Activated T-helper 1 cell treated with Interleukin-2 at 50 U/mL for 16 hours (primary cell): Measurements from ENCODE around the gene SLC36A3.

Experiments used
- DNase-seq: peaks from one replicate; pipeline ENCODE4 v3.0.0-alpha.2; 2020; ENCODE audit warnings: low read depth

The SLC36A3 gene

DNA sequence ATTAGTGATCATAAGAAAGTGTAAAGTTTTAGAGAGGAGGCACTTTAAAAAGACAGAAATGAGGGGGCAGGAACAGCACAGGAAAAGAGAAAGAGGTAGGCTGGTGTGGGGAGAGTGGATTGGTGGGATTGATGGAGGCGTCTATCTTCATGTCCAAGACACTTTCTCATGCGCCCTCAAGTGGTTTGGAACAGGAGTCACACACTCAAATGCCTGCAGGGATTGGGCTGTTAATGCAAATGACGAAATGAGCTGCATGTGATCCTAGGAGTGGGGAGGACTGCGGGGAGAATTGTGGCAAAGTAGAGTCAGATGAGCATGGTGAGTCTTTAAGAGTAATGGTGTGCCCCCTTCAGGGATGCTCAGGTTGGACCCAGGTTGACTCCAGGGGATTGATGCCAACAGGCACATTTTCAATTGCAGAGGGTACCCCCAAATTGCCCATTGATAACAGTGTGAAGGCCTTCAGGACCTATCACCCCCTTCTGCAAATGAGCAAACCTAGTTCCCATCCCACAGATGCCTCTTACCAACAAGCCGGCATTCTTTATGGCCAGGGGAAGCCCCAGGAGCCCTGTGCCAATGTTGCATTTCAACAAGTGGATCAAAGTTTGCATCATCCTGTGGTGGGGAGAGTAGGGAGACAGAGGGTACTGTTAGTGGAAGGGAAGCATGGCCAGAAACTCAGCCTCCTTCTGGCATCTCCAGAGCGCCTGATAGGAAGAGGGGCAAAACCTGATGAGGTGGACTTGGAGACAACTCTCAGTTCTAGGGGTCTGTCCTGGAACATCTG lies 5.3 kb downstream of the SLC36A3 start:
- no peak for DNase-seq

GRCh38 chr5:151296974-151297373 lies 6.6 kb downstream of the SLC36A3 start:
- no peak for DNase-seq

- DNase-seq = no peak
Observed at GRCh38 chr5:151296478-151296830, 7.1 kb downstream of the SLC36A3 start.

DNA sequence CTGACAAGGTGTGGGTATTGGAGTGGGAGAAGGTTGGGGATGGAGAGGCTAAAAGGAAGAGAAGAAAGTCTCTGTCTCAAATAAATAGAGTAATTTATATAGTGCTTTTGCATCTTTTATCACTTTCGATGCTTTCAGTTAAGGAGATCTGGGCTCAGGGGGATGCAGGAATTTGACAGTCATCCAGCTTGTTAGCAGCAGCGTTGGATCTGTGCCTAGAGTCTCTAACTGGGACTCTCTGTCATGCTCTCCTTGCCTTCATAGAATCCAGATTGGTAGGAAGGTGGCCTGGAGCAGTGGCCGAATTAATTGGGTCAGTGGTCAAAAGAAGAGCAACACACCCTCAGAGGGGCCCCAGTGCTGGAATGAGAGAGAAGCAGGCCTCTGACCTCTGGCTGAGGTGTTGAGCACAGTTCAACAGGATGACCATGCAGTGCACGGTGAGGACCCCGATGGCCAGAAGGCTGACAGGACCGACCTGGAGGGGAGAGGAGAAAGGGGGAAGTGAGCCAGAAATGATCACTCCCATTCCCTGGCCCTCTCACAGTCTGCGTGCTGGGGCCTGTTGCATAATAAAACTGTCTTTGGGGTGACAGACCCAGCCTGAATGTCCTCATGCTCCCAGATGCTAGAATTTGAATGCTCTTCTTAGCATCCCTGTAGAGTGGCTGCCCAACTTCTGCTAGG lies 7.6 kb downstream of the SLC36A3 start:
- no peak for DNase-seq

- no peak for DNase-seq
Observed at GRCh38 chr5:151295138-151295537, 8.4 kb downstream of the SLC36A3 start.

GRCh38 chr5:151293624-151294023 lies 9.9 kb downstream of the SLC36A3 start:
- DNase-seq = no peak

- no peak for DNase-seq
Observed at GRCh38 chr5:151288180-151288579, 15.4 kb downstream of the SLC36A3 start.

GRCh38 chr5:151286246-151286645 lies 17.3 kb downstream of the SLC36A3 start:
- no peak for DNase-seq

- DNase-seq = no peak
Observed at GRCh38 chr5:151285683-151286082, 17.9 kb downstream of the SLC36A3 start.

DNA sequence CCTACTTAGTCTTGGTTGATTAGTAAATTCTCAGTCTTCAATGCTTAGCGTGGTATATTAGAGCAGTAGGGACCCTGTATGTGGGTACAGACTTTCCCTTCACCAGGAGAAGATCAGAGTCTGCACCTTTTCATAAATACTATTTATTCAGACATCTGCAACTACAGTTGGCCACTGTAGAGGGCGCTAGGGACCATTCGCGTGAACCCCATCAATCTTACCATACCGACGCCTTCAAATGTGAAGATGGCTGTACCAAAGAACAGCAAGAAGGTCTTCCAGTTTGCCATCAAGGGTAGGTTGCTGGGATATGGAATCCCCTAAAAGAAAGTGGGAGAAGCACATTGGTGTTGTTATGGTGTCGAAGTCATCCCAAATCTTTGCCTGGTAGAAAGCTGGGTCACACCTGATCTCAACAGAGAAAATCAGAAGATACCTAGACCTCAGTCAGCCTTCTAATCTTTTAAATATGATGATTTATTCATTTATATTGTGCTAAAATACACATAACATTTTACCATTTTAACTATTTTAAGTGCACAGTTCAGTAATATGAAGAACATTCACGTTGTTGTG lies 19.1 kb downstream of the SLC36A3 start:
- no peak for DNase-seq

GRCh38 chr5:151283120-151283825 lies 20.3 kb downstream of the SLC36A3 start:
- DNase-seq = no peak

- DNase-seq = no peak
Observed at GRCh38 chr5:151281001-151281639, 22.4 kb downstream of the SLC36A3 start.

DNA sequence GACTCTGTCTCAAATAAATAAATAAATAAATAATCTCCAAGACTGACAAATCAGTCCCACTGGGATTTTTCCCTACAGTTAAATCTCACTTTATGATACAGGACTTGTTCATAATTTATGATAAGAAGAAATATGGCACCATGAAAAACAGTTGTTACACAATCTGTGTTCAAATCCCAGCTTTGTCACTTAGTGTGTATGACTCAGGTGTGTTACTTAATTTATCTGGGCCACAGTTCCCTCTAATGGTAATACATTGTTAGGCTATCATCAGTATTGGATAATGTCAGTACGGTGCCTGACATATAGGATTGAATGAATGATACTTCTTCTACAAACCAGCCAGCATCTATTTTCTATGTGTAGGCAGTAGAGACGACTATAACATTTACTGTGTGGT lies 23.1 kb downstream of the SLC36A3 start:
- no peak for DNase-seq

- DNase-seq = no peak
Observed at GRCh38 chr5:151278845-151279244, 24.7 kb downstream of the SLC36A3 start.

- DNase-seq = no peak
Observed at GRCh38 chr5:151275803-151276202, 27.8 kb downstream of the SLC36A3 start.

- no peak for DNase-seq
Observed at GRCh38 chr5:151274666-151275065, 28.9 kb downstream of the SLC36A3 start.

- no peak for DNase-seq
Observed at GRCh38 chr5:151271336-151271735, 32.2 kb downstream of the SLC36A3 start.

DNA sequence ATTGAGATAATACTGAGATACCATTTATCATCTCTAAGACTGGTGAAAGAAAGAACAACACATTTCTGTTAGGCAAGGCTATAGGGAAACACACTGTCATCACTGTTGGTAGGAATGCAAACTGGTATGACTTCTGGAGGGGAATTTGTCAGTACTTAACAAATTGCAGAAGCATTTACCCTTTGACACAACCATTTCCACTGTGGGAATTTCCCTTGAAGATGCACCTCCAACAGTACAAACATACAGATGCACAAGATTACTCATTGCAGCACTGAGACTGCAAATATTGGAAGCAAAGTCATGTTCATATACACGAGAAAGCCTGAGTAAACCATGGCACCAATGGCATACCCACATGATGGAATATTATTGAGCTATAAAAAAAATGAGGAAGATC lies 33.0 kb downstream of the SLC36A3 start:
- no peak for DNase-seq

GRCh38 chr5:151267491-151268260 lies 35.9 kb downstream of the SLC36A3 start:
- DNase-seq = no peak

DNA sequence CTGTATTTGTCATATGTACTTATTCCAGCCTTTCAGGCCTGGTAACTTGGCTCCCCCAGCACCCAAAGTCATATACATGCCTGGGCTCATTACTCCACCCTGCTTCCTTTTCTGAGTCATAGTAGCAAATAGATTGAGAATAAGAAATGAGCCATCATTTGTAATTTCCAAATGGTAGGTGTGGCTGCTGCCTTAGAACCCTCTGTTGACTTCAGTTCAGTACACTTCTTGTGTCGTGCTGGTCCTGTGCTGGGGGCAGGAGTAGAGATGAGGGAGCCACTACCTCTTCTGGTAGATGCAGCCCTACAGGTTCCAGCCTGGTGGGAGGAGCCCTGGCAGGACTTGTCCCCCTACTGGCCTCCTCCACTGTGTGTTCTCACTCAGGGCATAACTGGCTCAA lies 39.5 kb downstream of the SLC36A3 start:
- DNase-seq = no peak

DNA sequence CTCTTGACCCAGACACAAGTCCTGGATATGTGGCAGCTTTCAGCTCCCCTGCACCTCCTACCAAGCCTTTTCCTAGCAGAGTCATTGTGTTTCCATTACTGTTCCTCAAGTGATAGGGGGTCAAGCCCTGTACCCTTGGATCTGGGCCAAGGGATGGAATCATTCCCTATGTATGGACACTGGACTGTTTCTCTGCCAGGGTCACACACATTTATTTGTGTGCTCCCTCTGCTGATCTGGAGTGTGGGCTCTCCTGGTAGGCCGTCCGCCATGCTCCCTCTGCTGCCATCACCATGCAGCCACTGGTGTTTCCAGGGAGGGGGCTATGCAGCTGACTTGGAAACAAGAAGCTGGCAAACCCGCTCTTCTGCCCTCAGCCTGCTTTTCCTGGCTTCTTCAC lies 41.0 kb downstream of the SLC36A3 start:
- no peak for DNase-seq

GRCh38 chr5:151259931-151260330 lies 43.6 kb downstream of the SLC36A3 start:
- no peak for DNase-seq
